Astrocyte (in vitro differentiated cells and primary cell): ENCODE results near the gene RALGAPA1.

Source experiments
- EZH2 ChIP-seq: IDR thresholded peaks from 2 replicates; pipeline ENCODE4 v1.6.1; 2012; ENCODE audit warnings: mild to moderate bottlenecking, low read length, inconsistent platforms; ENCODE audit not compliant: insufficient read depth
- TF ChIP-seq, protein P1 (sequence below): IDR thresholded peaks from 2 replicates; pipeline ENCODE4 v1.5.1; 2011; ENCODE audit warnings: low read depth, mild to moderate bottlenecking, inconsistent platforms, low read length, moderate library complexity; ENCODE audit not compliant: insufficient read depth

DNA sequence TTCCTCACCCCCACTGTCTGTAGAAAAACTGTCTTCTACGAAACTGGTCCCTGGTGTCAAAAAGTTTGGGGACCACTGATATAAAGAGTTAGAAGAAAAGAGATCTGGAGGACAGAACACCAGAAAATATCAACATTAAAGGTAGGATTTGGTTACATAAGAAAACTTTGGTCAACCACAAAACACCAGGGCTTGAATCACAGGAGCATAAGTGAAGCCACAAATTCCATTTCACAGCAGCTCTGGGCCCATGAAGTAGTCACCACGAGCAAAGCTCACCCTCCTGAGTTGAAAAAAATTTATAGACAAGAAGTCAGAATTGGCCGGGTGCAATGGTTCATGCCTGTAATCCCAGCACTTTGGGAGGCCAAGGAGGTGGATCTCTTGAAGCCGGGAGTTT is 19.4 kb downstream of the RALGAPA1 start:
- TF ChIP-seq EZH2, result no peak
- TF ChIP-seq, protein P1, sequence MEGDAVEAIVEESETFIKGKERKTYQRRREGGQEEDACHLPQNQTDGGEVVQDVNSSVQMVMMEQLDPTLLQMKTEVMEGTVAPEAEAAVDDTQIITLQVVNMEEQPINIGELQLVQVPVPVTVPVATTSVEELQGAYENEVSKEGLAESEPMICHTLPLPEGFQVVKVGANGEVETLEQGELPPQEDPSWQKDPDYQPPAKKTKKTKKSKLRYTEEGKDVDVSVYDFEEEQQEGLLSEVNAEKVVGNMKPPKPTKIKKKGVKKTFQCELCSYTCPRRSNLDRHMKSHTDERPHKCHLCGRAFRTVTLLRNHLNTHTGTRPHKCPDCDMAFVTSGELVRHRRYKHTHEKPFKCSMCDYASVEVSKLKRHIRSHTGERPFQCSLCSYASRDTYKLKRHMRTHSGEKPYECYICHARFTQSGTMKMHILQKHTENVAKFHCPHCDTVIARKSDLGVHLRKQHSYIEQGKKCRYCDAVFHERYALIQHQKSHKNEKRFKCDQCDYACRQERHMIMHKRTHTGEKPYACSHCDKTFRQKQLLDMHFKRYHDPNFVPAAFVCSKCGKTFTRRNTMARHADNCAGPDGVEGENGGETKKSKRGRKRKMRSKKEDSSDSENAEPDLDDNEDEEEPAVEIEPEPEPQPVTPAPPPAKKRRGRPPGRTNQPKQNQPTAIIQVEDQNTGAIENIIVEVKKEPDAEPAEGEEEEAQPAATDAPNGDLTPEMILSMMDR, result no peak
